AG04449 (cell line): ENCODE results near the gene ZBTB45.

Experiments
- CTCF ChIA-PET: fragments of 350-600 bp; formaldehyde crosslinking; extraction: SDS; loops from one replicate; lab custom pipeline; 2021; ENCODE audit warnings: antibody characterized with exemption; lab: Yijun Ruan, JAX
- POLR2A ChIA-PET: fragments of 400-600, 350-600 bp; formaldehyde crosslinking; extraction: SDS; loops from one replicate; lab custom pipeline; 2020; ENCODE audit warnings: antibody characterized with exemption, inconsistent platforms; lab: Yijun Ruan, JAX
- DNase-seq: peaks from one replicate; pipeline ENCODE4 v3.0.0-alpha.2; 2010; ENCODE audit warnings: low read depth, low spot score
- H3K4me3 ChIP-seq: 2 replicates; pipeline ENCODE4 v1.5.1; 2011; ENCODE audit warnings: low read depth, mild to moderate bottlenecking, control low read depth, low read length
- CTCF ChIP-seq: IDR thresholded peaks from one replicate; pipeline ENCODE4 v1.5.1; 2011; ENCODE audit warnings: mild to moderate bottlenecking, moderate library complexity, low read length, control low read depth, inconsistent platforms; ENCODE audit not compliant: insufficient read depth; ENCODE audit errors: missing control alignments

The ZBTB45 gene

GRCh38 chr19:58522709-58523108 lies 3.1 kb upstream of the ZBTB45 start:
- POLR2A ChIA-PET, result interaction anchor here (1.4 kb wide), 1 partner anchor 10 kb away, joined by 7 read pairs; no protein-coding TSS in a partner anchor
- TF ChIP-seq CTCF, result no peak
- CTCF ChIA-PET, result interaction anchor here (1.1 to 5.7 kb wide), 3 partner anchors 9 to 31 kb away, joined by 5 to 37 read pairs (median 35); partner anchors contain the start of genes CHMP2A and SLC27A5
- no peak overlapping the region for H3K4me3 ChIP-seq
- no peak for DNase-seq

GRCh38 chr19:58521651-58522050 lies 2.0 kb upstream of the ZBTB45 start:
- H3K4me3 ChIP-seq, result no peak overlapping the region
- TF ChIP-seq CTCF, result no peak
- ChIA-PET CTCF (interaction anchor here (0.7 to 9.3 kb wide), 6 partner anchors 11 to 59 kb away, joined by 3 to 109 read pairs (median 36); partner anchors contain the start of genes CHMP2A and SLC27A5), POLR2A (interaction anchor here (1.4 to 3.8 kb wide), 3 partner anchors 9 to 23 kb away, joined by 5 to 37 read pairs (median 7); partner anchors contain the start of gene TRIM28)
- no peak for DNase-seq

GRCh38 chr19:58520257-58520599 lies 618 bp upstream of the ZBTB45 start:
- ChIA-PET POLR2A (interaction anchor here (0.6 to 3.8 kb wide), 11 partner anchors 12 to 242 kb away, joined by 3 to 37 read pairs (median 5); partner anchors contain the start of genes CHMP2A, TRIM28, ZNF584 and ZNF8), CTCF (interaction anchor here (0.6 to 9.3 kb wide), 17 partner anchors 8 to 89 kb away, joined by 3 to 109 read pairs (median 10); partner anchors contain the start of genes CHMP2A, SLC27A5, TRIM28 and UBE2M)
- H3K4me3 ChIP-seq, result peak overlapping the region; percentile 89
- TF ChIP-seq CTCF, result no peak
- DNase-seq, result no peak

GRCh38 chr19:58519087-58519354 lies 589 bp downstream of the ZBTB45 start:
- DNase-seq, result no peak
- POLR2A ChIA-PET, result interaction anchor here (0.7 to 3.8 kb wide), 5 partner anchors 19 to 79 kb away, joined by 3 to 37 read pairs (median 7); partner anchors contain the start of genes CHMP2A, TRIM28 and ZNF132
- CTCF ChIA-PET, result interaction anchor here (0.6 to 9.3 kb wide), 24 partner anchors 8 to 362 kb away, joined by 3 to 109 read pairs (median 7); partner anchors contain the start of genes CHMP2A, SLC27A5, TRIM28 and UBE2M
- H3K4me3 ChIP-seq, result peak overlapping the region; percentile 89
- TF ChIP-seq CTCF, result peak; percentile 91

GRCh38 chr19:58518256-58519086 lies 1.1 kb downstream of the ZBTB45 start:
- ChIA-PET POLR2A (interaction anchor here (0.7 to 3.8 kb wide), 5 partner anchors 18 to 78 kb away, joined by 3 to 37 read pairs (median 7); partner anchors contain the start of genes CHMP2A, TRIM28 and ZNF132), CTCF (interaction anchor here (0.6 to 9.3 kb wide), 24 partner anchors 8 to 362 kb away, joined by 3 to 109 read pairs (median 7); partner anchors contain the start of genes CHMP2A, SLC27A5, TRIM28 and UBE2M)
- H3K4me3 ChIP-seq, result peak overlapping the region; percentile 89
- DNase-seq, result no peak
- no peak for TF ChIP-seq CTCF
